Globus pallidus (tissue), 1 donor: Measurements from ENCODE around the gene ANKRD13D.

Source experiments
- DNase-seq: peaks from one replicate; pipeline ENCODE4 v3.0.0-alpha.2; 2015; ENCODE audit warnings: low spot score

The ANKRD13D gene

GRCh38 chr11:67289226-67289650 lies at the start of gene ANKRD13D:
Gene ANKRD13D (plus strand): TSS chr11:67289303. CDS start chr11:67289461, 158 bp downstream.
- no peak for DNase-seq

- peak; percentile 98 for DNase-seq
Observed at GRCh38 chr11:67239783-67240575, 49.1 kb upstream of the ANKRD13D start.

- DNase-seq = peak; percentile 36
Observed at GRCh38 chr11:67240576-67241389, 48.3 kb upstream of the ANKRD13D start.

GRCh38 chr11:67242548-67242947 lies 46.6 kb upstream of the ANKRD13D start:
- DNase-seq = no peak

DNA sequence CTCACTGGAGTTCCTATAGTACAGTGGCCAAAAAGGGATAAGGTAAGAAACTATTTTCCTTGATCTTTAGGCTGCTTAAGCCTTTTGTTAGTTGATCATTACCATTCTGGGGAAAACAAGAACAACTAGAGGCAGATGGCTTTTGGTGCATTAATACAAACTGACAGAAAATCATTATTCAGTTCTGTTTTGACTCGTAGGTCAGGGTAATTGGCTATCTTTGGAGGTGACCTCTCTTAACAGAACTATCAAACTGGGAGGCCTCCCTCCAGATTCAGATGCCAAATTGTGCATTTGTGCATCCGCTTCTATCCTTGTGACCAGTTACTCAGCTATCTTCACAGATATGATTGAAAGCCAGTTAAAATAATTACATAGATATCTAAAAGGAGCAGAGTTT lies 46.1 kb upstream of the ANKRD13D start:
- no peak for DNase-seq

GRCh38 chr11:67245046-67245445 lies 44.1 kb upstream of the ANKRD13D start:
- no peak for DNase-seq

DNA sequence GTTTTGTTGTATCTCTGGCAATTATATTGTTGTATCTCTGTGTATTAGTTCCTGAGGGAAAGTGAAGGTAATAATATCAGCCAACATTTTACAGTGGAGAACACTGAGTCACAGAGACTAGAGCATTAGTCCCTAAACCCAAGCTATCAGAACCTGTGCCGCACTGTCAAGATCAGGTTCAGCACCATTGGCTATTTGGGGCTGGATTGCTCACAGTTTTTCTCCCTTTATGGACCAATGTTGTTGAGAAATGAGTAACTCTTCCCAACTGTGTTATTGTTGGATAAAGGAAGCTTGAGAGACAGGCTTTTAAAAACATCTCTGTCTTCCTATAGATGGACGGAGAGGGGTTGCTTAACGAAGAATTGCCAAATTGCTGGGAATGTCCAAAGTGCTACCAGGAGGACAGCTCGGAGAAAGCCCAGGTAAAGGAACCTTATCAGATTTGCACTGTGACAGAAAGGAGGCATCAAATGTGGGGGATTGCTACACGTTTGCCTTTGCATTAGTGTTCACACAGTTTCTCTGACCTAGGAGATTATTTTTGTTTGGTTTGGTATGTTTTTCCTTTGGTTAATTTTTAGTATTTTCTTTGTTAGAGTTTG lies 41.1 kb upstream of the ANKRD13D start:
- DNase-seq = no peak

GRCh38 chr11:67248653-67249052 lies 40.5 kb upstream of the ANKRD13D start:
- DNase-seq = no peak

- no peak for DNase-seq
Observed at GRCh38 chr11:67250059-67251043, 38.8 kb upstream of the ANKRD13D start.

DNA sequence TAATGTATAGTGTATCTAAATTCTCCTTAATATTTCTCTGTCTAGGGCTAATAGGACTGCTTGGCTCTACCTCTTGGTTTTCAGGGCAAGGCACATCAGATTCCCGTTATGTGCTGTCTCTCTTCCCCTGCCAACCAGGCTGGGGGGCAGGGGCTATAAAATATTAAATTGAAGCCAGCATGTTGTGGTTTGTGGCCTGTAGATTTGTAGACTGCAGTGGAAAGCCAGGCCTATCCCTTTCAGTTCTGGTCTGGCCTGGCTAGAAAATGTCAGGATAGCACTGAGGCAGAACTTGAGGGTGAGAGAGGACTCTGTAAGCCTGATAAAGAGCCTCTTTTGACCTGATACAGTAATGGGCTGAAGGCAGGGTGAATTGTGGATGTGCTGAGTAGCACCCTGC lies 37.3 kb upstream of the ANKRD13D start:
- DNase-seq = no peak

DNA sequence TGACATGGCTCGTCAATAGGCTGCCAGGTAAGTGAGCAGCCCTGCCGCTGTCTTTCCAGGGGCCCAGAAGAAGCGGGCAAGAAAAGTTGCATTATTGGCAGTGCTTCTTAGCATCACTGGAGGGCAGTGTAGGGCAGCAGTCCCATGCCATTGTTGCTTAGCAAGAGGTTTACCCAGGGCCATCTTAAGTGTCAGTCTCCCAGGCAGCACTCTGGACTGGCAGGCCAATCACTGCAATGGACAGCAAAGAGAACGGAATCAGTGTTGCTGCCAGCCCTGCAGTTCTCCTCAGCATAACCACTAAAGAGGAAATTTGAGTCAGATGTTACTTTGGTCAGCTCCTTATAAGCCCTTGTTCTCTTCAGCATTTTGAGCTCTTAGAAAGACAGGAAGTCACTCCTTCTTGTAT lies 36.3 kb upstream of the ANKRD13D start:
- peak; percentile 68 for DNase-seq

DNA sequence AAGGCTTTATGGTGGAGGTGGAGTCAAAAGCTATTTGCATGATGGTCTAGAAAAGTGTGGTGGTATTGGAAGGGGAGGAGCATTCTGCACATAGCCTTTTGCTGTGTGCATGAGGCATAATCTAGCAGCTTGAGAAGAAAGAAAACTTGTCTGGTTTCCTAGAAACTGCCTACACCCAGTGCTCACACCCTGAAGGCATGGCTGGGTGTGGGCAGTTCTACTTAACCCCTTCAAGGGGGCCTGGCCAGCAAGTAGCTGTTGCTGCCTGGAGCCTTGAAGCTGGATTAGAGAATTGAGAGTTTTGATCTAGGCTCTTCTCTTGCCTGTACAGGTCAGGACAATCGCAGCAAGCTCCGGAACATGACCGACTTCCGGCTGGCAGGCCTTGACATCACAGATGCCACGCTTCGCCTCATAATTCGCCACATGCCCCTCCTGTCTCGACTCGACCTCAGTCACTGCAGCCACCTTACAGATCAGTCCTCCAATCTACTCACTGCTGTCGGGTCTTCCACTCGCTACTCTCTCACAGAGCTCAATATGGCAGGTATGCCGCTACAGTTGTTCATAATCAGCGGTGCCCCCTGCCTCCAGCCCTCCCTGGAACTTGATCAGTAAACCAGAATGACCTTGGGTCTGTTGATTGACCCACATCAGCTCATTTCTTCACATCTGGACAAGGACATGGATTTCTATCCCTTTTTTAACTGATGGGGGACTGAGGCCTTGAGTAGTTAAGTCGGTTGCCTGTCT lies 35.1 kb upstream of the ANKRD13D start:
- no peak for DNase-seq

DNA sequence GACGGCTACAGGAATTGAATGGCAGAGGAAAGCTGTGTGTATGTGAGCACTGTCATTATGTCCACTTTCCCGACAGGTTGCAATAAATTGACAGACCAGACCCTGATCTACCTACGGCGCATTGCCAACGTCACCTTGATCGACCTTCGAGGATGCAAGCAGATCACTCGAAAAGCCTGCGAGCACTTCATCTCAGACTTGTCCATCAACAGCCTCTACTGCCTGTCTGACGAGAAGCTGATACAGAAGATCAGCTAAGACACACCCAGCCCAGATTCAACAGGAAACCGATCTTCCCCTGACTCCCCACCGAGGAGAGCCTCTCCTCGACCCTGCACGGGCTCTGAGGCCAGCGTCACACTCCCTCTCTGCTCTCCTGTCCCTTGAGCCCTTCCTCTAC lies 34.3 kb upstream of the ANKRD13D start:
- no peak for DNase-seq

DNA sequence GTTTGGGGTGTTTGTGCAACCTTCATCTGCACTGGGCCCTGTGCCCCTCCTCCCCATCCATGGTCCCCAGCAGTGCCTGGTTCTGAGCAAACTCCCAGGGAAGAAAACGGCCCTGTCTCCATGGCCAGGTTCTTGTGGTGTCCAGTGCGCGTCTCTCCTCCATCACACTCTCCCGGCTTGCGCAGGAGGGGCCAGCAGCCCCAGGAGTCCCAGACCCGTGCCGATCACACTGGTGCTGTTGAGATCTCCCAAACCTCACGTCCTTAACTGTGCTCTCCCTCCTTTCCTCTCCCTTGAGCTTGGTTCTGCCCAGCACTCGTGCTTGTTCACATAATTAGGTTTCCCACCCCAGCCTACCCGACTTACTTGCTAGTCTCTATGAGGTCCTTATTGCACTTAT lies 33.8 kb upstream of the ANKRD13D start:
- DNase-seq = no peak

- DNase-seq = no peak
Observed at GRCh38 chr11:67255864-67256263, 33.2 kb upstream of the ANKRD13D start.

- no peak for DNase-seq
Observed at GRCh38 chr11:67256477-67257135, 32.5 kb upstream of the ANKRD13D start.

DNA sequence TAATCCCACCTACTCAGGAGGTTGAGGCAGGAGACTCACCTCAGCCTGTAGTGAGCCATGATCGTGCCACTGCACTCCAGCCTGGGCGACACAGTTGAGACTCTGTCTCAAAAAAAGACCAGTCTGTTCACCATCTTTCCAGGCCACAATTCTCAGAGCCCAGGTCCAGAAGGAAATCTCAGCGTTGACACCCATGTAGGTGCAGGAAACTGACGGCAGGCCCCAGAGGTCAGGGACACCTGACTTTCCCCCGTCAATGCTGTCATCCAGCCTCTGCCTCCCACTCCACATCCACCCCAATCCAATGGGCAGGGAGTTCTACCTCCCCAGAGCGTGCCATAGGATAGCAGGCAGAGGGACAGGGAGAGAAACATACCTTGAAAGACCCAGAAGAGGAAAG lies 28.7 kb upstream of the ANKRD13D start:
- DNase-seq = no peak

DNA sequence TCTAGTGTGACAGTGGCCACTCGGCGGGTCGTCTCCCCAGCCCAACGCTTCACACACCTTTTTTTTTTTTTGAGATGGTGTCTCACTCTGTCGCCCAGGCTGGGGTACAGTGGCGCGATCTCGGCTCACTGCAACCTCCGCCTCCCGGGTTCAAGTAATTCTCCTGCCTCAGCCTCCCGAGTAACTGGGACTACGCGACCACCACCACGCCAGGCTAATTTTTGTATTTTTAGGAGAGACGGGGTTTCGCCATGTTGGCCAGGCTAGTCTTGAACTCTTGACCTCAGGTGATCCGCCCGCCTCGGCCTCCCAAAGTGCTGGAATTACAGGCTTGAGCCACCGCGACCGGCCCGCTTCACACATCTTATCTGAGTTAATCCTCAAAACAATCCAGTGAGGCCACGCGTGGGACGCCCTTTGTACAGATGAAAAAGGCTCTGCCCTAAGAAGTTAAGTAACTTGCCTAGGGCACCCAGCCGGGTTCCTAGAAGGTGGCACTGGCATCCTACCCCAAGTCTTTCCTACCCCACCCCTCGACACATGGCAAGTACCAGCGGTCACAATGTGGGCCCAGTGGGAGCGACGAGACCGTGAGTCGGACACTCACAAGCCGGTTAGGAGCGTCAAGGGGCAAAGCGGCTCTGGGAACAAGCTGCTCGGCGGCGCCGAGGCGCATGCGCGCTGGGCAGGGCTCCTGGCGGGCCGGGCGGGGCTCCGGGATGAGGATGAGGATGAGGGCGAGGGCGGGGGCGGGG lies 28.0 kb upstream of the ANKRD13D start:
- DNase-seq = peak; percentile 54

DNA sequence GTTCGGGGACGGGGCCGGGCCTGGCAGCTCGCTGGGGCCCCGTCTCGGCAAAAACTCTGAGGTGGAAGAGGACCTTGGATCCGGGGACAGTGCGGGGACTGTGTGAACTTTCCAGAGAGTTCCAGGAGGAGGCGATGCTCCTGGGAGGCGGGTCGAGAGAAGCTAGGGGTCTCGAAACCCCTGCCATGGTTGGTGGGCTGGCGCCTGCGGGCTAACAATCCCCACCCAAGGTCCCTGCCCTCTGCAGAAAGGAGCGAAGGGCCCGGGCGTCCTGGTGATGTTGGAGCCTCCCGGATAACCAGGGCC lies 27.5 kb upstream of the ANKRD13D start:
- no peak for DNase-seq
